ENCODE results near the gene ANKRD66.
"Not testable (repeated sequence)": the region's sequence is repeated elsewhere in the genome, so short reads cannot be mapped to it uniquely, and the experiment has no call there.

The ANKRD66 gene

DNA sequence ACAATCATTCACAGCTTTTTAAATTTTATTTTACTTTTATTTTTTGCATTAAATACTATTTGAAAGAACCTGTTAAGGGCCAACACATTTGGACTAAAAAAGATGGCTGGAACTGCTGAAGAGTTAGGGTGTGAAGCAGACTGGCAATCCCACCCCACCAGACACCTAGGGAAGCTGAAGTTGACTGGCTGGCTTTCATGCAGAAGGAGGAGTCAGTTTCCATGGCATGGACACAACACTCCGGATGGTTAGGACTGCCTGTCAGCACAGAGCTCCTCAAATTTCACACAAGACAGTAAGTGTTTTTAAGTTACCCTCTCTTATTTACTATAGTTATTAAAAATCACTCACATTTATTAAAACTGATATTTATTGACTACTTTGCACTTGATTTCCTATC is at the start of gene ANKRD66:
TSS of gene ANKRD66 (plus strand) at position 238 of the 400 bp plus-strand sequence. CDS start 5,016 bp downstream, outside the sequence.
- no peak for DNase-seq (ENCODE audit: low spot score)

DNA sequence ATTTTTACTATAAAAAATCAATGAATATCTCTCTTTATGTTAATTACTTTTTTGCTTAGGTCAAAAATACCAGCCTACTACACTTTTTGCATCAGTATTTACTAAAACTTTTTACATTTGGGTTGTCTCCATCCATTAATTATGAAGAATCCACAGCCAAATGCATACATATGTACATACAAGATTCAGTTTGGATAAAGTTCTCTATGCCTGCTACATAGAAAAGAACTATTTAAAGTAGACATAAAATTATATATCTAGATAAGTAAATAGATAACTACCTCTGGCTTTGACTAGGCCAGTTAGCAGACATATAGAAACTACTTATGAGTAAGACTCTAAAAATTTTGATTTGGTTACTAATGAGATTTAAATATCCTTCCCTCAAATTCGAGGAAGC is 46.8 kb upstream of the ANKRD66 start:
- DNase-seq (ENCODE audit: low spot score), result no peak

DNA sequence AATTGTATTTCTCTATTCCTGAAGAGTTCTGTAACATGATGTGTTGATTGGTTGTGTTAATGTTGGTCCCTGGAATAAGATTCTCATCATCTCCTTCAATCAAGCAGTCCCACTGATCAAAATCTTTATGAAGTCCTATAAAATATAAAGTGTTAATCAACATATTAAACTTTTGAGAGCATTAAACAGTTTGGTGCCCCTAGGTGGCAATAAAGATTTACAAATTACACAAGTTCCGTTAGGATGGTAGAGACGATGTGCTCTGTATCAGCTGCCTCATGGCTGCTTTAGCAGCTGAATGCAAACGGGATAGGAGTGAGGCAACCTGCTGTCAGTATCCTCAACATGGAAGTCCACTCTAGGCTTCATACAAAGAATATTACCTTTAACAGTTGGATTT is 42.2 kb upstream of the ANKRD66 start:
- peak; percentile 70 for DNase-seq (ENCODE audit: low spot score)

DNA sequence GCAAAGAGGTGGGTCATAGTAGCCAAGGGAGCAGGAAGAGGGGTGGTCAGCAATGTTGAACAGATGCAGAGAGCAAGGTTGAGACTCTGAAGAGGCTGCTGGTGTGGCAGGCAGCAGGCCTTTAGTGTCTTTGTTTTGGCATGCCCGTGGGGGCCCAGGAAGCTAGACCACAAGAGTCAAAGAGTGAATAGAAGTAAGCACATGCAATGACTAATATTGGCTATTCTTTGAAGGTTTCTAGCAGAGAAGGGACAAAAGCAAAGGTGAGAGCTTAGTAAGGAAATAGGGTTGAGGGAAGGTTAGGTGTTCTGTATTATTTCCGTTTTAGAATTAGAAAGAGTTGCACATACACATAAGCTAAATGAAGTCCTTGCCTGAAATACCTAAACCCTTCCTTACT is 40.3 kb upstream of the ANKRD66 start:
- no peak for DNase-seq (ENCODE audit: low spot score)

DNA sequence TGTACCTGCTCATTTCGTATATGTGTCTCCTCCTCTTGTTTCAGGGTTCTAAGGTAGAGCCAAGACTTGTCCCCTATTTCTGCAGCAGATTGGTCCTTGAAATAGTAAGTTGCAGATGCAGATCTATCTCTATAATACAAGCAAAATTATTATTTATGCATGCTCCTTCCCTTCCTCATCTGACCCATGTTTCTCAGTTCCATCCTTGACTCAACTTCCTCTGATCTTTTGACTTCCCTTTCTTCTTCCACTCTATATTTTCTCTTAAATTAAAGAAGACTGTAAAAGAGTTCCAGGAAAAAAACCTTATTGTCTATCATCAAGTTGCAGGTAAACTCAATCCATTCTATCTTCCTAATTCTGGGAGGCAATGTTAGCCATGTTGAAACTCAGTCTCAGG is 35.2 kb upstream of the ANKRD66 start:
- no peak for DNase-seq (ENCODE audit: low spot score)

DNA sequence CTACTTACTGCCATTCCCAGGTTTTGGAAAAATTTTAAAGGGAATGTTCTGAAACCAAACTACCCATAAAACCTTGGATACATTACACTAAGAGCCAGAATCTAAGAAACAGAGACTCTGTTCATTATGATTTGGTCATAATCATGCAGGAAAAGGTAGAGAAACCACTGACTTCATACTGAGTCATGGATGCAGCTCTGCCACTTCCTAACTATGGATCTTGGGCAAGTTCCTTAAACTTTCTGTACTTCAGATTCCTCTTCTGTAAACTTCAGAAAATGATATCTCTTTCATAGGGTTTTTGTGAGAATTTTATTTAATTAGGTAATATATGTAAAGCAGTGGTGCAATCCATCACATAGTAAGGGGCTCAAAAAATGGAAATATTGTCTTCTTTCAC is 31.6 kb upstream of the ANKRD66 start:
- no peak for DNase-seq (ENCODE audit: low spot score)

DNA sequence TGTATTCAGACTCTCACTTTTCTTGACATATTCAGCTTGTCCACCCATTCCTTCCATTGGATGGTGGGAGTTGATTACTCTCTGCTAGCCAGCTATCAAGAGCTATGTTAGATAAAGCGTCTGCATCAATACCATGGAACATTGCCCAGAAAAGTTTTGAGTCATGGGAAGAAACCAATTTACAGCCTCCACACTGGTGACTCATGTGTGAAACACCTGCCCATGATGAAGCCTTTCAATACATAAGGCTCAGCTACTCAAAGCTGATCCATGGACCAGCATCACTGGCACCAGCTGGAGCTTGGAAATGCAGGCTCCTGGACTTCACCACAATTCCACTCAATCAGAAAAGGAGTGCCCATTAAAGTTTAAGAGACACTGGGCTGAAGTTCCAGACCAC is 27.6 kb upstream of the ANKRD66 start:
- DNase-seq (ENCODE audit: low spot score), result no peak

DNA sequence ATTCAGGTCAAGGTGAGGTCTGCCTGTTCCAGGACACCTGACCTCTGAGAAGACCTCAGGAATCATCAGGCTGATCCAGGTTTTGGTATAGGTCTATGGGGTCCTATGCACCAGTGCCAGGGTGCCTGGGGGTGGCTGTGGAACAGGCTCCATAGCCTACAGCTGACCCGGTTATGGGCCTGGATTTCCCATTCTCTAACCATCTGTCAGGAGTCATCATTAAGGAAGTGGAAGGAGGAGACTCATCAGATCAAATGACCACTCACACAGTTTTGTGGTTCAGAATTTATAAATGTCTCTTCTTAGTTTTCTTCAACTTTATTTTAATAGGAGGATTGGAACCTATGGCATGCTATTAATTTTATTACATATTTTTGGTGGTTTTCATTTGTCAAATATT is 26.3 kb upstream of the ANKRD66 start:
- no peak for DNase-seq (ENCODE audit: low spot score)

DNA sequence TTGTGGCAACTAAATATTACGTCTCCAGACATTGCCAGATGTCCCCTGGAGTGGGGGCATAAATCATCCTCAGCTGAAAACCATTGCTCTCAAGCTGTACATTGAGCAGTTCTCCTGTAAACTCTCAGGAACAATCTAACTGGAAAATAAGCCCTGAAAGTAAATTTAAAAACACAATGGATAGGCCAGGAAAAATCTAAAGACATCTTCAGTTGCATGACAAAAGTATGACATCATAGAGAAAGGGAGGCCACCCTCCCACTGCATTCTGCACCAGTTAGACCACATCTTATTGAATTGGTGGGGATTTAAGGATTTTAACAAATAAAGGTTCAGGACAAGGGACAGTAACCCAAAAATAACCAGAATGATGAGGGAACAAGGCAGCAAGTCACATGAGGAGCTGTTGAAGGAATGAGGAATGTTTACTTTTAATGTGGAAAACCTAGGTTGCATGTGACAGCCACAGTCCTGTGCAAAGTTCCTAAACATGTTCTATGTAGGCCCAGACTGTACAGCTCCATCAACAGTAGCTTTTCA is 16.9 kb upstream of the ANKRD66 start:
- no peak for DNase-seq (ENCODE audit: low spot score)

DNA sequence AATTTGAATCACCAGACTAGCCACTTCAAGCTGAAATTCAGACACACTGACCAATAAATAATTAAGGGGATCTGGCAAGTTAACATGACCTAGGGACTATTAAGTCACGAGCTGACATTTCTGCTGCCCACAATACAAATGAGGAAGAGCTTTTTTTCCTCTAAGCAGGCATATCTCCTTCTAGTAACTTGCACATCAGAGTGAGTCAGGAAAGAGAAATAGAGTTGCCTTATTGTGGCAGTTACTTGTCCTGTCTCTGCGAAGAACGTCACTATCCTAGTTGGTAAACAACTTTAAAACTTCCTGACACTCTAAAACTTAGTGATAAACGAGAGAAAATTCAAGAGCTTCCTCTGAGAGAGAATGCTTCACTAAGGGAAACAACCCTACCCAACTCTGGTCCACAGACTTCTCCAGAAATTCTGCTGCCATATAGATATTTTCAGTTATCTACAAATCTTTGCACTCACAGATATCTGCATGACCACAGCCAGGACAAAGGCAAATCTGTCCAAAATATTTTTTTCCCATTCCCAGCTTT is 15.7 kb upstream of the ANKRD66 start:
- peak; percentile 59 for DNase-seq (ENCODE audit: low spot score)

DNA sequence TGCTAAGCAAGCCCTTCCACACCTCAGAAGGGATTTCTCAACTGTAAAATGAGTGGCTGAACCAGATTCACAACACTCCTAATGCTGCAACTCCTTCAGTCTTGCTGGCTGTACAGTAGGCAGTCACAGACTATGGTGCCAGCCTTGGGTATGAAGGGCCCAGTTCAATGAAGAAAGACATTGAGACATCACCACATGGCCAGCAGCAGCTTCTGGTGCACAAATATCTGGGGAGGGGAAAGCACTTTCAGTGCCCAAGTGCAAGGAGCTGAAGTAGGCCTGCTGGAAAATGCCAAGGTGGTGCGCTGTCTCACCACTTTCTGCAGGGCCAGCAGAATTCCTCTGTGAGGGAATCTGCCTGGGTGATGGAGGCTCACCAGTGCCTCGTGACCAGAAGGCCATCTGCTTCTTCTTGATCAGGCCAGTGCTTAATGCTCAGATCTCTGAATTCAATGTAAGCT is 13.4 kb upstream of the ANKRD66 start:
- DNase-seq (ENCODE audit: low spot score), result peak; percentile 18

DNA sequence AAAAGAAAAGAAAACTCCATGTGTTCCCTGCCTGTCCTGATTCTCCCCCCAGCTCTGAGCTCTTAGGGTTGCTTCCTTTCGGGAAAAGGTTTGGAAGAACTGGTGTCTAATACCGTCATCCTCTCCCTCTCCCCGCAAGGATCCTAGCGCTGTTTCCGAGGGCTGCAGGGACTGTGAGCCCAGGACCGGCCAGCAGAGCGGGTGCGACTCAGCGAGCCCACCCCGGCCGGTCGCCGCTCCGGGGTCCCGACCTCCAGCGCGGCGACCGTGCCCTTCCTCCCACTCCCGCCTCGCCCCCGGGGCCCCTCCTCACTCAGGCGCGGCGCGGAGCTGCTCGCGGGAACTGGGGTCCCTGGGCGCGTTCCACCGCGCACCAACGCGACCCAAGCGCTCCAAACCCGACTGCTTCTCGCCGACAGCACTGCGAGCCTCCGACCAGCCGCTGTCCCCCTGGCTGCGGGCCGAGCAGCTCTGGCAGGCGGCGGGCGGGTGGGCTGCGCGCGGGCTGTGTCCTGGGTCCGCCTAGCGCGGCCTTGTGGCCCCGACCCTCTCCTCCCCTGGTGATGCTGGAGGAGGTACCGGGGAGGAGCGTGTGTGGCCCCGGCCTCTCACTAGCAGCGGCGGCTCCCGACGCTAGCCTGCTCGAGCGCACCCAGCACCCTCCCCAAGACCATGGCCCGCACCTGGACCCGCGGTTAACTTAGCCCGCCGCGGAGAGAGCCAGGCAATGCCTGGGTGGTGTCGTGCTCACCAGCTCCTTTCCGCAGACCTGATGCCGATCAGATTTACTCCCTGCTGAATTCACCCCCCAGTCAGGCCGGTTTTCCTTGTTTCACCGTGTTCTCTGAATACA is 11.6 kb upstream of the ANKRD66 start, which contains the start of gene PLA2G7:
TSS of gene PLA2G7 (minus strand) at position 509 of the 853 bp plus-strand sequence. CDS start 12,484 bp downstream, outside the sequence.
- DNase-seq (ENCODE audit: low spot score), result peak; percentile 12

DNA sequence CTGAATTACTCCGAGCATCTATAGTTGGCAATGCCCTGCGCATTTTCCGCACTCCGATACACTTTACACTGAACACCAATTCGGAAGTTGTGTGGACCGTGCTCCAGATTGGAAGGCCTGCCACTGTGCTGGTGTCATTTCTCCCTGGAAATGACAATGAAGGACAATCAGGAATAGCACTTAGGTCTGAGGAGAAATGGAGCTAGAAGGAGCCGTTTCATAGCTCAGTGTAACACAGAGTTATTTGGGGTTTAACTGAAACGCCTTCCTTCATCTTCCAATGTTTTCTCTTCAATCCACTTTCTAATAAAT is 11.1 kb upstream of the ANKRD66 start:
- no peak for DNase-seq (ENCODE audit: low spot score)

DNA sequence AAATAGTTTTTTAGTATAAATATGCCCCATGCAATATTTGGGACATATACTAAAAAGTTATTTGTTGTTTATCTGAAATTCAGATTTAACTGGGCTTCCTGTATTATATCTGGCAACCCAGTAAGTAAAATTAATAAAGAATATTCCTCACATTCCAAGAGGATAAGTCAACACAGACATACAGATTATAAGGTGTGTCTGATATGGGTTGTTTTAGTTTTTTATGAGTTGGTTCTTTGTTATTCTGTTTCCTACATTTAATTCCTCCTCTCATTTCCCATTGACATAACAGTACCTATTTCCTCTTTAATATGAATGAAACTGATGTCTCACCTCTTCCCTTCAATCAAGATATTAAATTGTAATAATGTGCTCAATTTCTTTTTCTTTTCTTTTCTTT is 9.8 kb upstream of the ANKRD66 start:
- no peak for DNase-seq (ENCODE audit: low spot score)

DNA sequence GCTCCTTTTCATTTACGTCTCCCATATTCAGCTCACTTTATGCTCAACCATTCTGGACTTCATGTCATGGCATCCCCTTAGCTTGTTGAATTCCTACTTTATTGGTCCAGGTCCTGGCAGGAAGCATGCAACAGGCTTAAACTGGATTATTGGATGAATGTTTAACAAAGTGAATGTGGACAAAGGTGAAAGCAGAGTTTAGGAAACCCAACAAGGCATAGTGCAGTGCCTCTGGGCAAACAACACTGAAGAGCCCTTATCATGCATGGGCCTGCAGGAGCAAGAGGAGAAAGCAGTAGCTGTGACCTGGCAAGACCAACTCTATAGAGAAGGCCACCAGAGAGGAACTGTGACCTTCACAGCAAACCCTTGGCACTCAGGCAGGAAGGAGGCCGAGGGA is 5.3 kb upstream of the ANKRD66 start:
- no peak for DNase-seq (ENCODE audit: low spot score)

DNA sequence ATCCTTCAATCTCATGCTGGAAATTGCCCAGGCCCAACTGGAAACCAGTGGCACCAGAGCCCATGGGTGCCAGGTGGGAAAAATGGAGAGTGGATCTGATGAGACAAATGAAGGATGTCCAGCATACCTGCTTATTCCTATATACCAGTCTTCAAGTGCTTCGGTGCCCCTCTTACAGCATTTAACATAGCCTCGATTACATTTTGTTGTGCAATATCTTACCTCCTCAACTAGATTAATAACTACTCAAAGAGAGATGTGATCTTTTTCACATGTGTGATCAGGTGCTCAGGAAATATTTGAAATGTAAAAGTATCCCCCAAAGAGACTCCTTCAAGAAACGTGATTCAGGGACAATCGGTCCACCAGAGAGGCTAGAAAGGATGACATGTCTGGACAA is 4.8 kb upstream of the ANKRD66 start:
- DNase-seq (ENCODE audit: low spot score), result no peak

DNA sequence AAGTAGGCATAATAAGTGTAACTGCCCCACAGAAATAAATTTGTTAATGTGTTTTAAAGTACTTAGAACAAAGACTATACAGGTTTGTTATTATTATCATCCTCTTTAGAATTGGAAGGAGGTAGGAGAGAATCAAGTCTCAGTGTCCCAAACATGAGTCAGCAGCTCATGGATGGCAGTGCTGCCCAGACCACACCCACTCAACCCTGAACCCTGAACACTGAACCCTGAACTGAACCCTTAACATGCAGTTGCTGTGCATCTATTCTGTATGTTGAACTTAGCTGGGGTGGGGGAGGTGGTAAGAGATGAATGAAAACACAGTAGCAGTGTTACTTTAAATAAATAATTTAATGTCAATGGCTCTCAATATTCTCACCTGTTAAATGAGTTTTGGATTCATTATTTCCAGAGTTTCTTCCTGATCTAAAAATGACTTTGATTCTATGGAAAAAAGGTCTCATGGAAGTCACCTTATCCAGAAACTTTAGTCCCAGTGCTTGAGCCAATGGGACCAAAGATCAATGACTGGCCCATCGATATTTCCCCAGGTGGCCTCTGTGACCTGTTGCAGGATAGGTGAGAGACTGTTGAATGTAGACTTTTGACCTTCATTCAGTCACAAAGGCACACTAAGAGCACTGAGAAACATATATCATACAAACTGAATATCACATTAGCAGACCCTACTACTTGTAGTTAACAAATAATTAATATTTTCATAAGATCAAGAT is 3.1 kb upstream of the ANKRD66 start:
- DNase-seq (ENCODE audit: low spot score), result no peak

DNA sequence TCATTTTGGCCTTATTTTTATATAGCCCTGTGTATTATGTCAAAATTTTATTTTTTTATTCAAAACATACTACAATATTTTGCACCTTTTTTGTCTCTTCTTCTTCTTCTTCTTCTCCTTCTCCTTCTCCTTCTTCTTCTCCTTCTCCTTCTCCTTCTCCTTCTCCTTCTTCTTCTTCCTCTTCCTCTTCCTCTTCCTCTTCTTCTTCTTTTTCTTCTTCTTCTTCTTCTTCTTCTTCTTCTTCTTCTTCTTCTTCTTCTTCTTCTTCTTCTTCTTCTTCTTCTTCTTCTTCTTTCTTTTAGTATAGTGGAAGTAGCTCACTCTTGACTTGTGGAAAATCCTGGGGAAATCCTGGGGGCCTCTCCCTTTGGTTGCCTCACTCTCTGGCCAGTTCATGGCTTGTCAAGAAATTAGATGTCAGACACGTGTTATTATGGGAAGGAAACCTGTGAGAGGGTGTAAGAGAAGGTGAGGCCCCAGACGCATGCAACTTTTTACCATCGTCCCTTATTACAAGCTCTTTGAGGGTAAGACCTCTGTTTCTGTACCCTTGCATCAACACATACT is 2.5 kb upstream of the ANKRD66 start:
- not testable (repeated sequence) for DNase-seq (ENCODE audit: low spot score)

DNA sequence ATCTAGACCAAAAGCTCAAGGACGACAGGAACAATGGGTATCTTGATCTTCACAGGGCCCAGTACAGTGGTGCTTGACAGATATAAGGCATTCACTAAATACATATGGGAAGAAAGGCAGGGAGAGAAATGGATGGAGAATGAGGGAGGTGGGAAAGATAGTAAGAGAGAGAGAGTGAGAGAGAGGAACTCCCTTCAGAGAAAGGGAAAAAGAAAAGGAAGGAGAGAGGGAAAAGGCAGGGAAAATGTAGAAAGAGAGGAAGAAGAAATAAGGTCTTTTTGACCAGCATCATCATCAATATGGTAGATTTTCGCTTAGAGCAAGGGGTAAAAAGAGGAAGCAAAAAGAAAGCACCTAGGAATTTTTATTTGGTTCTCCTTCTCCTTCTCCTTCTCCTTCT is 760 bp upstream of the ANKRD66 start:
- no peak for DNase-seq (ENCODE audit: low spot score)

DNA sequence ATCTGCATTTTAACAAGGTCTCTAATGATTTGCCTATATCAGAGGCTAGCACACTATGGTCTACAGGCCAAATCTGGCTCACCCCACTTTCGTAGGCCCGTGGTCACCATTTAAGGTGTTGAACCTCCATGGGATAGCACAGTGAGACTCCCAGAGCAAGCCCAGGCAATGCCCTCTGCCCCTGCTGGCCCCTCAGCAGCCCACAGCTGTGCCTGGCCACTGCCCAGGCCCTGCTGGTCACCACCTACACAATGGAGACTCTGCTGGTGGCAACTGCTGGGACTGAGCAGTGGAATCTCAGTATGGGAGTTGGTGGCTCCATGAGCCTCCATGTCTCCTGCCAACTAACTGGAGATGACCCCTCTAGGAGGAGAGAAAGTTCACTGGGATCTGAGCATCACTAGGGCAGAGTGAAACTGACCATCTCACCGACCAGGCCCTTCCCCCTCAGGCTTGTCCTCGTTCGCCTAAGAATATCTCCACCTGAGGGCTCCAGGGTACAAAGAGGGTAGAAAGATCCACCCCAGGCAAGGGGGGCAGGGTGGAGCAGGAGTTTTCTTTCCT is 2.3 kb downstream of the ANKRD66 start:
- DNase-seq (ENCODE audit: low spot score), result no peak

DNA sequence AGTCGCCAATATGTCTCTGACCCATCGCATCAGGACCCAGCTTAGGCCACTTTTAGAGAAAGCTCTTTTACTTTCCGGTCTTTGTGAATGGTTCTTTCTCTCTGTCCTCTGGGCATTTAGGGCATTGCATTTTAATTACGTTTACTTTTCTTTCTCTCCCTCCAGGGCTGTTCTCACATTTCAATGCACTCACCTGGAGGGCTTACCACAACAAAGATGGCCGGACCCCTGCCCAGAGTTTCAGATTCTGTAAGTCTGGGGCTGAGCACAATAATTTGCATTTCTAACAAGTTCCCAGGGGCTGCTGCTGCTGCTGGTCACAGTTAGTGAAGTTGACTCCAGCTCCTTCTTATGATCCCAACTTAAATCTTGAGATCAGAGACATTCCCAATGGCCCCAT is 3.0 kb downstream of the ANKRD66 start:
- DNase-seq (ENCODE audit: low spot score), result no peak

DNA sequence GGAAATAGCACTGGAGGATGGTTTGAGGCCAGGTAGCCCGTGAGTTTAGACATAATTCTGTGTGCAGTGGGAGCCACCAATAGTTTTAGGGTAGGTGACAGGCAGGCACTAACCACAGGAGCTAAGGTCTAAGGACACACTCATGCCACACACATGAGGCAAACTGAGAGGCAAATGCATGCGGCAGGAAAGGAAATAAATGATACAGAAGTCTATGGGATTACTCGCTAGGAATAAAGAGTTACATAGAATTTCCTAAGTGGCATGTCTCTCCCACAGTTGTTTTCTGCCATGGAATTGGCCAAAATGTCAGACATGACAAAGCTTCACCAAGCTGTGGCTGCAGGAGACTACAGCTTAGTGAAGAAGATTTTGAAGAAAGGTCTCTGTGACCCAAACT is 4.9 kb downstream of the ANKRD66 start:
- no peak for DNase-seq (ENCODE audit: low spot score)
